DMS153 (cell line): Measurements from ENCODE around the gene CAMTA1.

Experiments used
- DNase-seq: peaks from one replicate; lab custom pipeline; 2025; lab: John Stamatoyannopoulos, UW

CAMTA1 gene

GRCh38 chr1:6958407-6959030 lies 173.3 kb downstream of the CAMTA1 start:
- no peak for DNase-seq

GRCh38 chr1:6959491-6959890 lies 174.2 kb downstream of the CAMTA1 start:
- no peak for DNase-seq

- DNase-seq = no peak
These were observed 175.1 kb downstream of the CAMTA1 start for GRCh38 chr1:6960291-6960811.

- no peak for DNase-seq
These were observed 175.6 kb downstream of the CAMTA1 start for GRCh38 chr1:6960860-6961259.

- DNase-seq = no peak
These were observed 176.0 kb downstream of the CAMTA1 start for GRCh38 chr1:6961289-6961688.

- peak; percentile 59 for DNase-seq
These were observed 176.7 kb downstream of the CAMTA1 start for GRCh38 chr1:6961905-6962477.

- peak; percentile 99 for DNase-seq
These were observed 177.3 kb downstream of the CAMTA1 start for GRCh38 chr1:6962478-6962995.

- peak; percentile 95 for DNase-seq
These were observed 178.0 kb downstream of the CAMTA1 start for GRCh38 chr1:6962996-6963911.

GRCh38 chr1:6963912-6964307 lies 178.7 kb downstream of the CAMTA1 start:
- no peak for DNase-seq

GRCh38 chr1:6965083-6965934 lies 180.1 kb downstream of the CAMTA1 start:
- DNase-seq = no peak

- no peak for DNase-seq
These were observed 180.6 kb downstream of the CAMTA1 start for GRCh38 chr1:6965935-6966241.

- DNase-seq = no peak
These were observed 181.1 kb downstream of the CAMTA1 start for GRCh38 chr1:6966326-6966725.

- DNase-seq = no peak
These were observed 182.3 kb downstream of the CAMTA1 start for GRCh38 chr1:6967431-6968111.

- DNase-seq = no peak
These were observed 183.9 kb downstream of the CAMTA1 start for GRCh38 chr1:6969106-6969505.

- no peak for DNase-seq
These were observed 184.5 kb downstream of the CAMTA1 start for GRCh38 chr1:6969762-6970161.

- no peak for DNase-seq
These were observed 185.0 kb downstream of the CAMTA1 start for GRCh38 chr1:6970221-6970620.

- no peak for DNase-seq
These were observed 185.8 kb downstream of the CAMTA1 start for GRCh38 chr1:6971048-6971447.

- no peak for DNase-seq
These were observed 186.4 kb downstream of the CAMTA1 start for GRCh38 chr1:6971699-6972098.

- no peak for DNase-seq
These were observed 187.1 kb downstream of the CAMTA1 start for GRCh38 chr1:6972399-6972798.

GRCh38 chr1:6975331-6976043 lies 190.2 kb downstream of the CAMTA1 start:
- no peak for DNase-seq

- no peak for DNase-seq
These were observed 190.8 kb downstream of the CAMTA1 start for GRCh38 chr1:6976044-6976375.
